ENCODE results near the gene TMED8. TPM values are rescaled to one million over a fixed set of nuclear protein-coding genes. Genes with fewer than 3 reads are reported as not detected.

Gene TMED8
- total and polyA plus RNA-seq, 2 donors from 2014 or later, result 6.7 to 17.1 TPM

DNA sequence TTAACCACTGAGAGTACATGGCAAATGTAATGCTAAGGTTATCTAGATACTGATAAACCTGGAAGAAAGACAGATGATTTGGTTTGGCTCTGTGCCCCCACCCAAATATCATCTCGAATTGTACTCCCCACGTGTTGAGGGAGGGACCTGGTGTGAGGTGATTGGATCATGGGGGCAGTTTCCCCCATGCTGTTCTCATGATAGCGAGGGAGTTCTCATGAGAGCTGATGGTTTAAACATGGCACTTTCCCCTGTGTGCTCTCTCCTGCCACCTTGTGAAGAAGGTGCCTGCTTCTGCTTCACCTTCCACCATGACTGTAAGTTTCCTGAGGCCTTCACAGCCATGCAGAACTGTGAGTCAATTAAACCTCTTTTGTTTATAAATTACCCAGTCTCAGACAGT is 32.2 kb upstream of the TMED8 start:
- no peaks in the 10 kb centered on the region for H3K4me1 ChIP-seq (ENCODE audit: control insufficient read depth in 2 of 3, insufficient read depth in 2 of 3, low read depth in 1 of 3, low read length in 3 of 3)
- no peaks in the 10 kb centered on the region for H3K9me3 ChIP-seq (ENCODE audit: control insufficient read depth in 2 of 3, insufficient read depth in 1 of 3, low read length in 3 of 3)
- H3K4me3 ChIP-seq (ENCODE audit: low read length in 3 of 3), result no peak overlapping the region
- no peak for DNase-seq
- TF ChIP-seq CTCF (IDR thresholded peaks at IDR 0.05; ENCODE audit: borderline replicate concordance, extremely low read depth, insufficient read depth), result no peak
- no peaks in the 10 kb centered on the region for H3K27me3 ChIP-seq (ENCODE audit: control insufficient read depth, insufficient read depth, low read length)
- intact Hi-C loops (cut with DNase I), result no loop called here
- H3K36me3 ChIP-seq (ENCODE audit: control insufficient read depth in 2 of 3, insufficient read depth in 3 of 3, low read length in 3 of 3), result peaks cover 0 to 2% (median 0%) of the 10 kb centered on the region in 3 donors
- no peak overlapping the region for H3K9ac ChIP-seq (ENCODE audit: low read length in 3 of 3)
- H3K27ac ChIP-seq (ENCODE audit: low read depth in 2 of 2, low read length in 2 of 2), result no peak overlapping the region
- FAIRE-seq, result no peak

DNA sequence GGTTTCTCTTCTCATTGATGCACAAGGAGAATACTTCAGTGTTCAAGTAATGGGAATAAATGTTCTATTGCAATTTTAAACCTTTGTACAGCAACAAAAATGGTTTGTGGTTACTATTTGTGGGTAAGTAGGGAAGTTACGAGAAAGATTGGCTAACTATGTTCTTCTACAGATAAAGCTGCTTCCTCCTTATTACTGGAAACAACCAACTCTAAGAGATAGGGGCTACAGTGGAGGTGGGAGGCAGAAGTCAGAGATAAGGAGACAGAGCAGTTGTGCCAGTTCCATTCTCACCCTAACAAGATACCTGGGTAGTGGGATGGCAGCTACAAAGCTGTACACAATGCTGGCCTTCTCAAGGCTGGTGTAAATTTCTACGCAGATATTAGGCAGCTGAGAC is 30.3 kb upstream of the TMED8 start:
- Histone ChIP-seq H3K36me3 (ENCODE audit: control insufficient read depth in 2 of 3, insufficient read depth in 3 of 3, low read length in 3 of 3) (peaks cover 0 to 2% (median 0%) of the 10 kb centered on the region in 3 donors), H3K4me1 (ENCODE audit: control insufficient read depth in 2 of 3, insufficient read depth in 2 of 3, low read depth in 1 of 3, low read length in 3 of 3) (no peaks in the 10 kb centered on the region), H3K9me3 (ENCODE audit: control insufficient read depth in 2 of 3, insufficient read depth in 1 of 3, low read length in 3 of 3) (no peaks in the 10 kb centered on the region), H3K27ac (ENCODE audit: low read depth in 2 of 2, low read length in 2 of 2) (no peak overlapping the region), H3K4me3 (ENCODE audit: low read length in 3 of 3) (no peak overlapping the region), H3K9ac (ENCODE audit: low read length in 3 of 3) (no peak overlapping the region), H3K27me3 (ENCODE audit: control insufficient read depth, insufficient read depth, low read length) (no peaks in the 10 kb centered on the region)
- no peak for DNase-seq
- TF ChIP-seq CTCF (IDR thresholded peaks at IDR 0.05; ENCODE audit: borderline replicate concordance, extremely low read depth, insufficient read depth), result no peak
- FAIRE-seq, result no peak
- intact Hi-C loops (cut with DNase I), result no loop called here

DNA sequence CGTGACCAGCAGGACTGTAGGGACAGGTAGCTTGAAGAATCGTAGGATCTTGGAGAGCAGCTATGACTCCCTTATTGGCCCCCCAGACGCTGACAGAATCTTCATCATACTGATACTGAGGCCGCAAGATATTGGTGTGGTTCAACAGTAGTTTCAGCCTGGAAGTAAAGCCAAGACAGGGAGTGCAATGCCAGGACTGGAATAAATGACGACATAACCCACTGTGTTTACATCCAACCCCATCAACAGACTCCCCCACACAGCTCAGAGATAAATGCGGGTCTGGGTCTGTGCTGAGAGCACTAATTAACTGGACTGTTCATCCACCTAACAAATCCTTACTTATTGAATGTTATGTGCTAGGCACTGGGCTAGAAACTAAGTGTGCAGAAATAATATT is 29.8 kb upstream of the TMED8 start:
- Histone ChIP-seq H3K36me3 (ENCODE audit: control insufficient read depth in 2 of 3, insufficient read depth in 3 of 3, low read length in 3 of 3) (peaks cover 0 to 2% (median 0%) of the 10 kb centered on the region in 3 donors), H3K4me3 (ENCODE audit: low read length in 3 of 3) (no peak overlapping the region), H3K27ac (ENCODE audit: low read depth in 2 of 2, low read length in 2 of 2) (no peak overlapping the region), H3K9me3 (ENCODE audit: control insufficient read depth in 2 of 3, insufficient read depth in 1 of 3, low read length in 3 of 3) (no peaks in the 10 kb centered on the region), H3K4me1 (ENCODE audit: control insufficient read depth in 2 of 3, insufficient read depth in 2 of 3, low read depth in 1 of 3, low read length in 3 of 3) (no peaks in the 10 kb centered on the region), H3K9ac (ENCODE audit: low read length in 3 of 3) (no peak overlapping the region), H3K27me3 (ENCODE audit: control insufficient read depth, insufficient read depth, low read length) (no peaks in the 10 kb centered on the region)
- DNase-seq, result peak in 1 of 5 donors; percentile 10
- intact Hi-C loops (cut with DNase I), result no loop called here
- TF ChIP-seq CTCF (IDR thresholded peaks at IDR 0.05; ENCODE audit: borderline replicate concordance, extremely low read depth, insufficient read depth), result no peak
- no peak for FAIRE-seq

GRCh38 chr14:77406086-77406485 is 29.2 kb upstream of the TMED8 start:
- no peak for TF ChIP-seq CTCF (IDR thresholded peaks at IDR 0.05; ENCODE audit: borderline replicate concordance, extremely low read depth, insufficient read depth)
- peaks cover 0 to 2% (median 0%) of the 10 kb centered on the region in 3 donors for H3K36me3 ChIP-seq (ENCODE audit: control insufficient read depth in 2 of 3, insufficient read depth in 3 of 3, low read length in 3 of 3)
- H3K4me1 ChIP-seq (ENCODE audit: control insufficient read depth in 2 of 3, insufficient read depth in 2 of 3, low read depth in 1 of 3, low read length in 3 of 3), result no peaks in the 10 kb centered on the region
- H3K4me3 ChIP-seq (ENCODE audit: low read length in 3 of 3), result no peak overlapping the region
- no peaks in the 10 kb centered on the region for H3K9me3 ChIP-seq (ENCODE audit: control insufficient read depth in 2 of 3, insufficient read depth in 1 of 3, low read length in 3 of 3)
- H3K27ac ChIP-seq (ENCODE audit: low read depth in 2 of 2, low read length in 2 of 2), result no peak overlapping the region
- no peaks in the 10 kb centered on the region for H3K27me3 ChIP-seq (ENCODE audit: control insufficient read depth, insufficient read depth, low read length)
- FAIRE-seq (no peak), DNase-seq (no peak)
- intact Hi-C loops (cut with DNase I), result no loop called here
- no peak overlapping the region for H3K9ac ChIP-seq (ENCODE audit: low read length in 3 of 3)
